SK-N-SH (cell line): Measurements from ENCODE around the gene PPP1R14C. TPM values are rescaled to one million over a fixed set of nuclear protein-coding genes. Genes with fewer than 3 reads are reported as not detected.

Experiments
- CTCF ChIA-PET: fragments of 300-600, 350-600 bp; formaldehyde crosslinking; extraction: SDS; loops from one replicate; lab custom pipeline; 2021; lab: Yijun Ruan, JAX
- POLR2A ChIA-PET: fragments of 350-600 bp; sonication (Branson Sonifier 250); formaldehyde crosslinking; extraction: SDS; loops from one replicate; lab custom pipeline; 2020; ENCODE audit warnings: antibody characterized with exemption, inconsistent platforms; lab: Yijun Ruan, JAX
- DNase-seq: peaks from one replicate; pipeline ENCODE4 v3.0.0; 2012
- H2AFZ ChIP-seq: fragments of 200-600 bp; sonication (generic); 2 replicates; pipeline ENCODE4 v1.8.1; 2016; ENCODE audit warnings: antibody characterized with exemption, mild to moderate bottlenecking, low read depth
- H3F3A ChIP-seq: fragments of 200-600 bp; sonication (generic); replicated peaks from 2 replicates; pipeline ENCODE3; 2016; ENCODE audit warnings: antibody characterized with exemption, mild to moderate bottlenecking; ENCODE audit not compliant: insufficient read depth
- H3K27ac ChIP-seq, 2 experiments: fragments of 200-500 bp in 1 of 2; fragments of 200-600 bp in 1 of 2; sonication (Bioruptor generic) in 1 of 2; sonication (generic), shearing (Covaris generic) in 1 of 2; 2 replicates each; pipeline versions ENCODE4 v1.5.1 to v1.6.1; 2014 to 2016; ENCODE audit warnings: low read depth in 2 of 2, inconsistent platforms in 1 of 2, low read length in 1 of 2, mild to moderate bottlenecking in 1 of 2, mixed read lengths in 1 of 2
- H3K27me3 ChIP-seq: fragments of 200-600 bp; sonication (generic), shearing (Covaris generic); 2 replicates; pipeline ENCODE4 v1.6.1; 2016; ENCODE audit warnings: mixed run types; ENCODE audit not compliant: insufficient read depth
- H3K36me3 ChIP-seq, 2 experiments: fragments of 200-500 bp in 1 of 2; fragments of 200-600 bp in 1 of 2; sonication (Bioruptor generic) in 1 of 2; sonication (generic) in 1 of 2; replicated peaks in 1 of 2; 2 replicates each; pipeline versions ENCODE3 to v1.5.1; 2014 to 2016; ENCODE audit warnings: low read length in 1 of 2, mild to moderate bottlenecking in 1 of 2; ENCODE audit not compliant: insufficient read depth in 2 of 2, control insufficient read depth in 1 of 2
- H3K4me1 ChIP-seq, 2 experiments: fragments of 200-500 bp in 1 of 2; fragments of 200-600 bp in 1 of 2; sonication (Bioruptor generic) in 1 of 2; sonication (generic), shearing (Covaris generic) in 1 of 2; 2 replicates each; pipeline versions ENCODE4 v1.5.1 to v1.6.1; 2014 to 2016; ENCODE audit warnings: low read depth in 1 of 2, low read length in 1 of 2, mixed run types in 1 of 2; ENCODE audit not compliant: insufficient read depth in 2 of 2, control insufficient read depth in 1 of 2
- H3K4me2 ChIP-seq: fragments of 200-600 bp; sonication (generic), shearing (Covaris generic); 2 replicates; pipeline ENCODE4 v1.6.1; 2017; ENCODE audit warnings: mixed run types
- H3K4me3 ChIP-seq, 2 experiments: fragments of 200-500 bp in 1 of 2; fragments of 200-600 bp in 1 of 2; sonication (Bioruptor generic) in 1 of 2; sonication (generic), shearing (Covaris generic) in 1 of 2; 2 replicates each; pipeline versions ENCODE4 v1.5.1 to v1.8.1; 2014 to 2016; ENCODE audit warnings: low read depth in 2 of 2, inconsistent platforms in 1 of 2, low read length in 1 of 2, mild to moderate bottlenecking in 1 of 2, mixed read lengths in 1 of 2, moderate library complexity in 1 of 2
- H3K79me2 ChIP-seq: fragments of 200-600 bp; sonication (generic); 2 replicates; pipeline ENCODE4 v1.8.1; 2017; ENCODE audit warnings: mild to moderate bottlenecking; ENCODE audit not compliant: insufficient read depth
- H3K9ac ChIP-seq: fragments of 200-600 bp; sonication (generic); 2 replicates; pipeline ENCODE4 v1.6.1; 2017; ENCODE audit warnings: mixed run types
- H3K9me2 ChIP-seq: fragments of 200-600 bp; sonication (generic); 2 replicates; pipeline ENCODE4 v1.6.1; 2017; ENCODE audit warnings: mixed run types
- H3K9me3 ChIP-seq: fragments of 200-600 bp; sonication (generic); 2 replicates; pipeline ENCODE4 v1.6.1; 2017; ENCODE audit warnings: mixed run types, mild to moderate bottlenecking, moderate library complexity
- H4K20me1 ChIP-seq: fragments of 200-600 bp; sonication (generic); 2 replicates; pipeline ENCODE4 v1.6.1; 2017; ENCODE audit warnings: mild to moderate bottlenecking, mixed run types; ENCODE audit not compliant: insufficient read depth
- FOXJ3 ChIP-seq: sonication (generic); formaldehyde crosslinking; IDR thresholded peaks from 2 replicates; pipeline ENCODE4 v1.5.1; 2020; ENCODE audit warnings: mild to moderate bottlenecking, missing genetic modification reagents
- FOXM1 ChIP-seq: IDR thresholded peaks from 2 replicates; pipeline ENCODE4 v1.4.0; 2012; ENCODE audit warnings: low read depth, mild to moderate bottlenecking
- GATA2 ChIP-seq: sonication (generic); formaldehyde crosslinking; IDR thresholded peaks from 2 replicates; pipeline ENCODE4 v1.5.0; 2020; ENCODE audit warnings: mild to moderate bottlenecking, missing genetic modification reagents
- JUND ChIP-seq: IDR thresholded peaks from 2 replicates; pipeline ENCODE4 v1.4.0; 2012
- MEF2A ChIP-seq: IDR thresholded peaks from 2 replicates; pipeline ENCODE4 v1.4.0; 2012; ENCODE audit warnings: low read depth, borderline replicate concordance
- MXI1 ChIP-seq: IDR thresholded peaks from 2 replicates; pipeline ENCODE4 v1.6.1; 2012; ENCODE audit warnings: mild to moderate bottlenecking, low read depth, low read length, improper control_type of control experiment
- NRF1 ChIP-seq: IDR thresholded peaks from 2 replicates; pipeline ENCODE4 v1.6.1; 2012; ENCODE audit warnings: low read depth, mild to moderate bottlenecking, low read length
- RCOR1 ChIP-seq: fragments of 150-350 bp; IDR thresholded peaks from 2 replicates; pipeline ENCODE4 v1.6.1; 2017; ENCODE audit warnings: antibody characterized with exemption, low read length
- RFX5 ChIP-seq: IDR thresholded peaks from 2 replicates; pipeline ENCODE4 v1.6.1; 2012; ENCODE audit warnings: mild to moderate bottlenecking, improper control_type of control experiment, low read length
- RXRA ChIP-seq: IDR thresholded peaks from 2 replicates; pipeline ENCODE4 v1.4.0; 2012; ENCODE audit warnings: low read depth, mild to moderate bottlenecking, borderline replicate concordance
- SMC3 ChIP-seq: IDR thresholded peaks from 2 replicates; pipeline ENCODE4 v1.6.1; 2012; ENCODE audit warnings: low read depth, low read length, improper control_type of control experiment
- TCF12 ChIP-seq: IDR thresholded peaks from 2 replicates; pipeline ENCODE4 v1.4.0; 2012
- TEAD4 ChIP-seq: IDR thresholded peaks from 2 replicates; pipeline ENCODE4 v1.4.0; 2012; ENCODE audit warnings: mild to moderate bottlenecking, borderline replicate concordance; ENCODE audit not compliant: insufficient read depth
- YY1 ChIP-seq: IDR thresholded peaks from 2 replicates; pipeline ENCODE4 v1.4.0; 2012; ENCODE audit warnings: low read depth, mild to moderate bottlenecking
- WGBS: methylation state at CpG from one replicate; pipeline ENCODE4 v1.1.6; 2017; ENCODE audit warnings: low lambda C conversion rate; 5-methylcytosine and 5-hydroxymethylcytosine counted together
- polyA plus RNA-seq, 3 experiments: library from polyadenylated mRNA; depleted of rRNA; stranded (reverse); fragments of >200 nt; gene quantifications; 2 replicates each; pipeline ENCODE4 v1.2.3, GENCODE V29; 2012
- TF ChIP-seq, protein P1 (sequence below): IDR thresholded peaks from 2 replicates; pipeline ENCODE4 v1.4.0; 2012; ENCODE audit warnings: low read depth, borderline replicate concordance
- TF ChIP-seq, protein P2 (sequence below): IDR thresholded peaks from 2 replicates; pipeline ENCODE4 v1.4.0; 2012; ENCODE audit warnings: low read depth
- TF ChIP-seq, protein P3 (sequence below): IDR thresholded peaks from 2 replicates; pipeline ENCODE4; 2012

PPP1R14C gene
- polyA plus RNA-seq, 1 of the 3 experiments (the other 2 are of a cell fraction): not detected

DNA sequence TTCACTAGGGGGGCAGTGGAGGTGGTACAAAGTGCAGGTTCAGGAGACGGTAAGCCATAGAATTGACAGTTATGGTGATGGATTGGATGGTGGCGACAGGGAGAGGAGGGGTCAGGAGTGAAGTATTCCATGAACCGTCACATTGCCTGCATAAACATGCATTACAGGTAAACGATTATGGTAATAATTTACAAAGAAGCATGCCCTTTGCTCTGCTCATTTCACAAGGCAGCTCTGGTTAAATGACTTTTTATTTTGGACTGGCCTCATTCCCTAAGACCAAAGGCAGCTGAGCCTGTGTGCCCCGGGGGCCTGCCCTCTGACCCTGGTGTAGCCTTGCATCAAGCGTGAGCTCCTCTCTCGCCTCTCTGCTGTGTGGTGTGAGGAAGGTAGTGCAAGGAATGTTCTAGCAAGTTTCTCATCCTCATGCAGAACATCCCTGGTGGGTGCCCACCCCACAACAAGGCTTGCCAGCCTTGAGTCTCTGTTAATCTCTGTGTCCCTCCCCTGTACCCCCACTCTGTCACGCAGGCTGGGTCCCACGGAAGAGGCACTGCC lies 59.0 kb downstream of the PPP1R14C start:
- no peak overlapping the region for H3K9ac ChIP-seq
- H3K9me2 ChIP-seq: no peaks in the 10 kb centered on the region
- no peaks in the 10 kb centered on the region for H3K36me3 ChIP-seq
- H3K9me3 ChIP-seq: no peaks in the 10 kb centered on the region
- H2AFZ ChIP-seq: no peak overlapping the region
- ChIA-PET POLR2A (no interaction called here), CTCF (no interaction called here)
- no peaks in the 10 kb centered on the region for H3F3A ChIP-seq
- peaks cover 39% of the 10 kb centered on the region; the same call in 1 of the 2 replicates for H3K27me3 ChIP-seq
- H3K4me1 ChIP-seq: no peaks in the 10 kb centered on the region
- DNase-seq: no peak
- TF ChIP-seq SMC3: no peak
- TF ChIP-seq TCF12: no peak
- no peak for TF ChIP-seq RXRA
- TF ChIP-seq, protein P1, sequence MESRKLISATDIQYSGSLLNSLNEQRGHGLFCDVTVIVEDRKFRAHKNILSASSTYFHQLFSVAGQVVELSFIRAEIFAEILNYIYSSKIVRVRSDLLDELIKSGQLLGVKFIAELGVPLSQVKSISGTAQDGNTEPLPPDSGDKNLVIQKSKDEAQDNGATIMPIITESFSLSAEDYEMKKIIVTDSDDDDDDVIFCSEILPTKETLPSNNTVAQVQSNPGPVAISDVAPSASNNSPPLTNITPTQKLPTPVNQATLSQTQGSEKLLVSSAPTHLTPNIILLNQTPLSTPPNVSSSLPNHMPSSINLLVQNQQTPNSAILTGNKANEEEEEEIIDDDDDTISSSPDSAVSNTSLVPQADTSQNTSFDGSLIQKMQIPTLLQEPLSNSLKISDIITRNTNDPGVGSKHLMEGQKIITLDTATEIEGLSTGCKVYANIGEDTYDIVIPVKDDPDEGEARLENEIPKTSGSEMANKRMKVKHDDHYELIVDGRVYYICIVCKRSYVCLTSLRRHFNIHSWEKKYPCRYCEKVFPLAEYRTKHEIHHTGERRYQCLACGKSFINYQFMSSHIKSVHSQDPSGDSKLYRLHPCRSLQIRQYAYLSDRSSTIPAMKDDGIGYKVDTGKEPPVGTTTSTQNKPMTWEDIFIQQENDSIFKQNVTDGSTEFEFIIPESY: no peak
- no peak for TF ChIP-seq TEAD4
- no peak overlapping the region for H3K4me3 ChIP-seq
- no peaks in the 10 kb centered on the region for H4K20me1 ChIP-seq
- no peak overlapping the region for H3K4me2 ChIP-seq
- 19% methylated on average over 9 of the region's 9 CpGs for WGBS
- H3K27ac ChIP-seq: no peak overlapping the region
- no peaks in the 10 kb centered on the region for H3K79me2 ChIP-seq

DNA sequence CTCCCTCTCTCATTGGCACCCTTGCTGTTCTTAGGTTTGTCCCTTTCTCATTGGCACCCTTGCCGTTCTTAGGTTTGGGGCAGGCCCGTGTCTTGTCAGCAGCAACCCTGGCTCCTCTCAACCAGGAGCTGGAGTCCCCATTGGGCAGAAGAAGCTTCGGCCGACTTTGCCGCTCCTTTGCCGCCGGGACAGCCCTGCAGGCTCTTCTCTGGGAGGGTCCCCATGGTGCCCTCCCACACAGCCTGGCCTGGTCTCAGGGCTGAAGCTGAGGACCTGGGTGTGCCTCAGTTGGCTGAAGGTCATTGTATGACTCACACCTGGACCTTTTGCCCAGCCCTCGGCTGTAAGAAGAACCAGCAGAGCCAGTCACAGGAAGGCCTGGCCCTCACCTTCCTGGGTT lies 59.6 kb downstream of the PPP1R14C start:
- Histone ChIP-seq H3F3A (no peaks in the 10 kb centered on the region), H3K9me3 (no peaks in the 10 kb centered on the region), H2AFZ (no peak overlapping the region), H4K20me1 (no peaks in the 10 kb centered on the region), H3K27me3 (peaks cover 39% of the 10 kb centered on the region; the same call in 1 of the 2 replicates), H3K9me2 (no peaks in the 10 kb centered on the region), H3K4me2 (no peak overlapping the region), H3K4me3 (no peak overlapping the region), H3K9ac (no peak overlapping the region), H3K79me2 (no peaks in the 10 kb centered on the region), H3K4me1 (no peaks in the 10 kb centered on the region), H3K27ac (no peak overlapping the region), H3K36me3 (no peaks in the 10 kb centered on the region)
- no peak for DNase-seq
- no peak for TF ChIP-seq SMC3
- TF ChIP-seq, protein P2, sequence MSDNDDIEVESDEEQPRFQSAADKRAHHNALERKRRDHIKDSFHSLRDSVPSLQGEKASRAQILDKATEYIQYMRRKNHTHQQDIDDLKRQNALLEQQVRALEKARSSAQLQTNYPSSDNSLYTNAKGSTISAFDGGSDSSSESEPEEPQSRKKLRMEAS: no peak
- TF ChIP-seq, protein P3, sequence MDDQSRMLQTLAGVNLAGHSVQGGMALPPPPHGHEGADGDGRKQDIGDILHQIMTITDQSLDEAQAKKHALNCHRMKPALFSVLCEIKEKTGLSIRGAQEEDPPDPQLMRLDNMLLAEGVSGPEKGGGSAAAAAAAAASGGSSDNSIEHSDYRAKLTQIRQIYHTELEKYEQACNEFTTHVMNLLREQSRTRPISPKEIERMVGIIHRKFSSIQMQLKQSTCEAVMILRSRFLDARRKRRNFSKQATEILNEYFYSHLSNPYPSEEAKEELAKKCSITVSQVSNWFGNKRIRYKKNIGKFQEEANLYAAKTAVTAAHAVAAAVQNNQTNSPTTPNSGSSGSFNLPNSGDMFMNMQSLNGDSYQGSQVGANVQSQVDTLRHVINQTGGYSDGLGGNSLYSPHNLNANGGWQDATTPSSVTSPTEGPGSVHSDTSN: no peak
- 13% methylated on average over 2 of the region's 8 CpGs for WGBS
- CTCF ChIA-PET: no interaction called here
- POLR2A ChIA-PET: no interaction called here

DNA sequence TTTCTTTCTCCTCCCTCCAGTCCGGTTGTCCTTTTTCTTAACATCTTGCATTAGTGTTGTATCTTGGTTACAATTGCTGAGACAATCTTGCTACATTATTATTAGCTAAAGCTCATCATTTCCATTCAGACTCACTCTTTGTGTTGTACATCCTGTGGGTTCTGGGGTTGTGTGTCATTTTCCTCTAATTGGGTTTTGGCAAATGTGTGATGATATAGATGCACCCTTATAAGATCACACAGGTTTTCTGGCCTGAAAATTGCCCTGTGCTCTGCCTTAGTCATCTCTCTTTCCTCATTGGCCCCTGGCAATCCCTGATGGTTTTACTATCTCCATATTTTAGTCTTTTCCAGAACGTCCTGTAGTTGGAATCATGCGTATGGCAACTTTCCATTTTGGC lies 60.1 kb downstream of the PPP1R14C start:
- Histone ChIP-seq H3F3A (no peaks in the 10 kb centered on the region), H3K9me3 (no peaks in the 10 kb centered on the region), H4K20me1 (no peaks in the 10 kb centered on the region), H3K9ac (no peak overlapping the region), H3K79me2 (no peaks in the 10 kb centered on the region), H3K4me1 (no peaks in the 10 kb centered on the region), H3K27ac (no peak overlapping the region), H2AFZ (no peak overlapping the region), H3K36me3 (no peaks in the 10 kb centered on the region), H3K27me3 (peaks cover 39% of the 10 kb centered on the region; the same call in 1 of the 2 replicates), H3K9me2 (no peaks in the 10 kb centered on the region), H3K4me3 (no peak overlapping the region), H3K4me2 (no peak overlapping the region)
- DNase-seq: no peak
- ChIA-PET CTCF (no interaction called here), POLR2A (no interaction called here)
- 31% methylated on average over 3 of the region's 3 CpGs for WGBS
- TF ChIP-seq FOXM1 (no peak), MXI1 (no peak), YY1 (no peak), RCOR1 (no peak), TEAD4 (no peak), RFX5 (no peak), JUND (no peak), MEF2A (no peak), GATA2 (CRISPR knock-in tag) (no peak), FOXJ3 (no peak), NRF1 (no peak)
- TF ChIP-seq, protein P1: no peak
- TF ChIP-seq, protein P3: no peak
